Measurements from ENCODE around the gene CTSF. TPM values are rescaled to one million over a fixed set of nuclear protein-coding genes. Genes with fewer than 3 reads are reported as not detected.

Gene CTSF
- total RNA-seq, 2 experiments from 2014 or later = 0.70 to 0.90 TPM

- no peak overlapping the region for H3K27ac Mint-ChIP-seq
- ChIA-PET CTCF (no interaction called here), POLR2A (no interaction called here)
- H3K27me3 Mint-ChIP-seq (ENCODE audit: low read depth) = peaks cover 28% of the 10 kb centered on the region
- H3K4me3 Mint-ChIP-seq = no peak overlapping the region
- no peaks in the 10 kb centered on the region for H3K9me3 Mint-ChIP-seq (ENCODE audit: insufficient read depth)
- no peak for ATAC-seq
- DNase-seq = no peak
- peaks cover 3% of the 10 kb centered on the region for H3K4me1 Mint-ChIP-seq (ENCODE audit: low read depth)
- H3K36me3 Mint-ChIP-seq (ENCODE audit: low read depth) = no peaks in the 10 kb centered on the region
Observed at GRCh38 chr11:66566221-66566620, 2.2 kb downstream of the CTSF start.

GRCh38 chr11:66564984-66565383 is 3.4 kb downstream of the CTSF start:
- DNase-seq = no peak

GRCh38 chr11:66564538-66564937 is 3.9 kb downstream of the CTSF start:
- H3K27ac Mint-ChIP-seq = no peak overlapping the region
- no peaks in the 10 kb centered on the region for H3K36me3 Mint-ChIP-seq (ENCODE audit: low read depth)
- CTCF ChIA-PET = interaction anchor here (1.2 kb wide), 1 partner anchor 114 kb away, joined by 7 read pairs; the partner anchor contains the start of gene RBM4B
- no peaks in the 10 kb centered on the region for H3K9me3 Mint-ChIP-seq (ENCODE audit: insufficient read depth)
- peaks cover 16% of the 10 kb centered on the region for H3K27me3 Mint-ChIP-seq (ENCODE audit: low read depth)
- POLR2A ChIA-PET = no interaction called here
- no peak overlapping the region for H3K4me3 Mint-ChIP-seq
- no peak for DNase-seq
- H3K4me1 Mint-ChIP-seq (ENCODE audit: low read depth) = peaks cover 3% of the 10 kb centered on the region
- no peak for ATAC-seq

More at GRCh38 chr11:66564984-66565383, 3.4 kb downstream of the CTSF start:
- no peak overlapping the region for H3K27ac Mint-ChIP-seq
- ATAC-seq = no peak
- H3K4me3 Mint-ChIP-seq = no peak overlapping the region
- peaks cover 19% of the 10 kb centered on the region for H3K27me3 Mint-ChIP-seq (ENCODE audit: low read depth)
- ChIA-PET POLR2A (no interaction called here), CTCF (interaction anchor here (1.2 kb wide), 1 partner anchor 113 kb away, joined by 7 read pairs; the partner anchor contains the start of gene RBM4B)
- no peaks in the 10 kb centered on the region for H3K36me3 Mint-ChIP-seq (ENCODE audit: low read depth)
- H3K4me1 Mint-ChIP-seq (ENCODE audit: low read depth) = peaks cover 3% of the 10 kb centered on the region
- H3K9me3 Mint-ChIP-seq (ENCODE audit: insufficient read depth) = no peaks in the 10 kb centered on the region

GRCh38 chr11:66563832-66564231 is 4.6 kb downstream of the CTSF start:
- Mint-ChIP-seq H3K4me3 (no peak overlapping the region), H3K36me3 (ENCODE audit: low read depth) (no peaks in the 10 kb centered on the region), H3K27ac (no peak overlapping the region), H3K4me1 (ENCODE audit: low read depth) (peaks cover 3% of the 10 kb centered on the region), H3K27me3 (ENCODE audit: low read depth) (peaks cover 16% of the 10 kb centered on the region), H3K9me3 (ENCODE audit: insufficient read depth) (no peaks in the 10 kb centered on the region)
- ChIA-PET CTCF (no interaction called here), POLR2A (interaction anchor here (1.0 to 1.2 kb wide), 2 partner anchors 29 to 81 kb away, joined by 3 to 4 read pairs; no protein-coding TSS in a partner anchor)
- ATAC-seq = no peak
- no peak for DNase-seq

GRCh38 chr11:66562907-66563583 is 5.4 kb downstream of the CTSF start:
- ATAC-seq = no peak
- POLR2A ChIA-PET = interaction anchor here (1.0 to 1.2 kb wide), 3 partner anchors 28 to 114 kb away, joined by 3 to 4 read pairs (median 4); partner anchors contain the start of gene RBM4B
- no peaks in the 10 kb centered on the region for H3K36me3 Mint-ChIP-seq (ENCODE audit: low read depth)
- H3K4me1 Mint-ChIP-seq (ENCODE audit: low read depth) = no peaks in the 10 kb centered on the region
- no peaks in the 10 kb centered on the region for H3K9me3 Mint-ChIP-seq (ENCODE audit: insufficient read depth)
- H3K27ac Mint-ChIP-seq = no peak overlapping the region
- H3K4me3 Mint-ChIP-seq = no peak overlapping the region
- H3K27me3 Mint-ChIP-seq (ENCODE audit: low read depth) = peaks cover 17% of the 10 kb centered on the region
- CTCF ChIA-PET = no interaction called here
- no peak for DNase-seq

GRCh38 chr11:66562275-66562674 is 6.1 kb downstream of the CTSF start:
- no peak for ATAC-seq
- no peak overlapping the region for H3K27ac Mint-ChIP-seq
- H3K4me1 Mint-ChIP-seq (ENCODE audit: low read depth) = no peaks in the 10 kb centered on the region
- H3K27me3 Mint-ChIP-seq (ENCODE audit: low read depth) = peaks cover 9% of the 10 kb centered on the region
- no peaks in the 10 kb centered on the region for H3K36me3 Mint-ChIP-seq (ENCODE audit: low read depth)
- H3K9me3 Mint-ChIP-seq (ENCODE audit: insufficient read depth) = no peaks in the 10 kb centered on the region
- no peak overlapping the region for H3K4me3 Mint-ChIP-seq
- CTCF ChIA-PET = no interaction called here
- DNase-seq = no peak
- POLR2A ChIA-PET = interaction anchor here (0.8 to 1.5 kb wide), 4 partner anchors 17 to 115 kb away, joined by 3 to 4 read pairs (median 4); partner anchors contain the start of genes CCDC87, CCS and RBM4B

- no peaks in the 10 kb centered on the region for H3K36me3 Mint-ChIP-seq (ENCODE audit: low read depth)
- no peaks in the 10 kb centered on the region for H3K9me3 Mint-ChIP-seq (ENCODE audit: insufficient read depth)
- ChIA-PET POLR2A (interaction anchor here (0.8 to 1.5 kb wide), 3 partner anchors 17 to 116 kb away, joined by 3 to 4 read pairs (median 4); partner anchors contain the start of genes CCDC87, CCS and RBM4B), CTCF (no interaction called here)
- DNase-seq (no peak), ATAC-seq (no peak)
- no peak overlapping the region for H3K4me3 Mint-ChIP-seq
- no peak overlapping the region for H3K27ac Mint-ChIP-seq
- peaks cover 7% of the 10 kb centered on the region for H3K27me3 Mint-ChIP-seq (ENCODE audit: low read depth)
- no peaks in the 10 kb centered on the region for H3K4me1 Mint-ChIP-seq (ENCODE audit: low read depth)
Observed at GRCh38 chr11:66561975-66562248, 6.5 kb downstream of the CTSF start.

GRCh38 chr11:66561178-66561974 is 7.0 kb downstream of the CTSF start:
- Mint-ChIP-seq H3K36me3 (ENCODE audit: low read depth) (no peaks in the 10 kb centered on the region), H3K27ac (no peak overlapping the region), H3K4me3 (no peak overlapping the region), H3K4me1 (ENCODE audit: low read depth) (no peaks in the 10 kb centered on the region), H3K9me3 (ENCODE audit: insufficient read depth) (no peaks in the 10 kb centered on the region), H3K27me3 (ENCODE audit: low read depth) (peaks cover 7% of the 10 kb centered on the region)
- DNase-seq (no peak), ATAC-seq (no peak)
- ChIA-PET CTCF (interaction anchor here (0.6 to 0.8 kb wide), 2 partner anchors 116 to 126 kb away, joined by 3 read pairs; partner anchors contain the start of gene RBM4B), POLR2A (interaction anchor here (0.8 to 1.5 kb wide), 3 partner anchors 16 to 116 kb away, joined by 3 to 4 read pairs (median 4); partner anchors contain the start of genes CCDC87, CCS and RBM4B)

GRCh38 chr11:66559866-66560676 is 8.3 kb downstream of the CTSF start:
- no peak for ATAC-seq
- ChIA-PET POLR2A (no interaction called here), CTCF (interaction anchor here (0.6 kb wide), 1 partner anchor 197 kb away, joined by 3 read pairs; no protein-coding TSS in a partner anchor)

GRCh38 chr11:66559142-66559865 is 9.1 kb downstream of the CTSF start:
- Mint-ChIP-seq H3K4me3 (no peak overlapping the region), H3K36me3 (ENCODE audit: low read depth) (no peaks in the 10 kb centered on the region)

More at GRCh38 chr11:66559866-66560676, 8.3 kb downstream of the CTSF start:
- Mint-ChIP-seq H3K27me3 (ENCODE audit: low read depth) (peaks cover 3% of the 10 kb centered on the region), H3K36me3 (ENCODE audit: low read depth) (no peaks in the 10 kb centered on the region), H3K4me3 (no peak overlapping the region), H3K4me1 (ENCODE audit: low read depth) (no peaks in the 10 kb centered on the region), H3K27ac (no peak overlapping the region), H3K9me3 (ENCODE audit: insufficient read depth) (no peaks in the 10 kb centered on the region)
- DNase-seq = no peak

GRCh38 chr11:66557733-66558326 is 10.6 kb downstream of the CTSF start:
- ChIA-PET POLR2A (no interaction called here), CTCF (no interaction called here)
- Mint-ChIP-seq H3K9me3 (ENCODE audit: insufficient read depth) (no peaks in the 10 kb centered on the region), H3K4me1 (ENCODE audit: low read depth) (no peaks in the 10 kb centered on the region), H3K27ac (no peak overlapping the region), H3K4me3 (no peak overlapping the region), H3K36me3 (ENCODE audit: low read depth) (no peaks in the 10 kb centered on the region), H3K27me3 (ENCODE audit: low read depth) (peaks cover 3% of the 10 kb centered on the region)
- no peak for DNase-seq
- ATAC-seq = no peak

More at GRCh38 chr11:66559142-66559865, 9.1 kb downstream of the CTSF start:
- ChIA-PET CTCF (interaction anchor here (0.9 kb wide), 1 partner anchor 119 kb away, joined by 3 read pairs; no protein-coding TSS in a partner anchor), POLR2A (no interaction called here)
- no peak overlapping the region for H3K27ac Mint-ChIP-seq
- H3K27me3 Mint-ChIP-seq (ENCODE audit: low read depth) = peaks cover 3% of the 10 kb centered on the region
- no peaks in the 10 kb centered on the region for H3K4me1 Mint-ChIP-seq (ENCODE audit: low read depth)
- H3K9me3 Mint-ChIP-seq (ENCODE audit: insufficient read depth) = no peaks in the 10 kb centered on the region
- ATAC-seq (peak; percentile 61), DNase-seq (peak; percentile 35)
